SJSA1 (cell line): Measurements from ENCODE around the gene MYLK2. TPM values are rescaled to one million over a fixed set of nuclear protein-coding genes. Genes with fewer than 3 reads are reported as not detected.
"Not testable (repeated sequence)": the region's sequence is repeated elsewhere in the genome, so short reads cannot be mapped to it uniquely, and the experiment has no call there.

Experiments used
- DNase-seq, 2 experiments: peaks; one replicate each; pipeline ENCODE4 v3.0.0-alpha.2; 2015 to 2020; ENCODE audit warnings: low spot score in 2 of 2, low read depth in 1 of 2
- H3K27ac ChIP-seq: fragments of 250-450 bp; sonication (Bioruptor Pico); 2 replicates; pipeline ENCODE4 v1.5.1; 2020; ENCODE audit warnings: mild to moderate bottlenecking, moderate library complexity
- H3K27me3 ChIP-seq: fragments of 250-450 bp; sonication (Bioruptor Pico); replicated peaks from 2 replicates; pipeline ENCODE4 v1.5.1; 2020; ENCODE audit warnings: mild to moderate bottlenecking, moderate library complexity
- H3K36me3 ChIP-seq: fragments of 250-450 bp; sonication (Bioruptor Pico); 2 replicates; pipeline ENCODE4 v1.5.1; 2020; ENCODE audit warnings: mild to moderate bottlenecking
- H3K4me1 ChIP-seq: fragments of 250-450 bp; sonication (Bioruptor Pico); replicated peaks from 2 replicates; pipeline ENCODE4 v1.6.1; 2021; ENCODE audit warnings: mild to moderate bottlenecking
- H3K4me3 ChIP-seq: fragments of 250-450 bp; sonication (Bioruptor Pico); 2 replicates; pipeline ENCODE4 v1.5.1; 2020; ENCODE audit warnings: mild to moderate bottlenecking
- H3K9me3 ChIP-seq: fragments of 250-450 bp; sonication (Bioruptor Pico); replicated peaks from 2 replicates; pipeline ENCODE4 v1.5.1; 2020; ENCODE audit warnings: mild to moderate bottlenecking
- total RNA-seq: library from RNA; depleted of rRNA; stranded (reverse); fragments of >200 nt; shearing (Covaris generic); gene quantifications from 2 replicates; pipeline ENCODE4 v1.2.3, GENCODE V29; 2014

Gene MYLK2
- total RNA-seq, 1 experiment from 2014 or later, result 0.82 TPM

DNA sequence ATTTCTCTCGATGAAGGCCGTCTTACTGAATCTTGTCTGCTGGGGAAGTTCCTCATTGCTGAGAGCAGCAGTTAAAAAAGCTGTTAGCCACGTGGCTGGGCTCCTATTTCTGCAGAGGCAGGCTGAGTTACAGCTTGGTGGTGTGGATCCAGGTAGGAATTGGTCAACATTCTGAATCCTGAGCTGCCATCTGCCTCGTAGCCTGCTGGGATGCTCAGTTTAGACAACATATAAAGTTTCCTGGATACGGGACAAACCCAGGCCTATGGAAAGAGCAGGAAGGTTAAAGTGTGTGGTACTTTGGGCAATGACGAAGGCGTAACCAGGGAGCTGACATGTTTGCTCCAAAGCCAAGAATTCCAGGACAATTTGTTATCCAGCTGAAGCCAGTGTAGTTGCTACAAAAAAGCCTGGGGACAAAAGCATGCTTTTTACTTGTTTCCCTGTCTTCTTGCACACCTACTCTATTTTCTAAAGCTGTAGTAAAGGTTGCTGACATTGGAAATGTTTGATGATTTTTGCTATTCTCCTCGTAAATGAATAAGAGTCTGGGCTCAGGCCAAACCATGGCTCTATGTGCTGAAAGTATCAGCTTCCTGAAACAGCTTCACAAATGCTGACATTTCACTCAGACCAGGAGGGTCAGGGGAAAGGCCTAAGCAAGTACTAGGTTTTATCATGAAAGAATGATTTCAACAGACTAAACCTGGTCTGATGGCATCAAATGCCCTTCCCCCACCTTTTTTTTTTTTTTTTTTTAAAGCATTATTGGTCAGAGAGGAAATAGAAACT, 12.4 kb upstream of the MYLK2 start:
- no peak overlapping the region for H3K27ac ChIP-seq
- H3K4me3 ChIP-seq, result no peak overlapping the region
- H3K36me3 ChIP-seq, result peaks cover 61% of the 10 kb centered on the region
- H3K4me1 ChIP-seq, result peaks cover 21% of the 10 kb centered on the region
- H3K9me3 ChIP-seq, result no peaks in the 10 kb centered on the region
- H3K27me3 ChIP-seq, result no peaks in the 10 kb centered on the region
- DNase-seq, result no peak

DNA sequence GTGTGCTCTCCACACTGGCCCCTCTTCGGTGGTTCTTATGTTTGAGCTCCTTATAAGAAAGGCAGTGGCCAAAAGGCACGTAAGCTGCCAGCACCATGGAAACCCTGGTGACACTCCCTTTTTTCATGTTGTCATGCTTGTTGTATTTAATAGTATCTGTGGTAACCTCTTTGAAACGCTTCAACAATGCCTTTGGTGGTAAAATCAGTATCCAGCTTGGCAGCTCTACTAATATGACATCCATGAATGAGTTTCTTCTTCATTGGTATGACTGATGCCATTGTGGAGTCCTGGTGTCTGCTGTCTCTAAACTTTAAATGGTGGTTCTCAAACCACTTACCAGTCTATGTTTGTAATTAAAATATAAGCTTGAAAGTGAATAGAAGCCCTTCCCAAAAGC, 10.7 kb upstream of the MYLK2 start:
- no peak overlapping the region for H3K27ac ChIP-seq
- no peak overlapping the region for H3K4me3 ChIP-seq
- no peak for DNase-seq
- H3K4me1 ChIP-seq, result peaks cover 35% of the 10 kb centered on the region
- peaks cover 45% of the 10 kb centered on the region for H3K36me3 ChIP-seq
- no peaks in the 10 kb centered on the region for H3K9me3 ChIP-seq
- H3K27me3 ChIP-seq, result no peaks in the 10 kb centered on the region

DNA sequence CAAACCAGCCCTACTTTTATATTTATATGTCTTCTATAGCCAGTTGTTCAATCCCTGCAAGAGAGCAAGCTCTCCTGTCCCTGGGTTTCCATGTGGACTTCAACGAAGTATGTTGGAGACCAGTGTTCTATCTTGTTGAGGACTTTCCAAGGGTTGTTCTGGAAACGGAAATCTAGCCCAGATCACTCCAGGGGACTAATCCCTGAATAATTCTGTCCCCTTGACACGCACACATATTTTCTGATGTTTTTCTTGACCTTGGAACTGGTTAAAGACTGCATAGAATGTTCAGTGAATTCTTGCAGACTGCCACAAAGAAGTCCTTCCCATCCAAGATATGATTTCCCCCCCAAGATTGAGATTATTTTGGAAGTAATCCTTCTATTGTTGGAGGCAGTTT, 9.5 kb upstream of the MYLK2 start:
- no peaks in the 10 kb centered on the region for H3K9me3 ChIP-seq
- DNase-seq, result no peak
- peaks cover 36% of the 10 kb centered on the region for H3K36me3 ChIP-seq
- no peaks in the 10 kb centered on the region for H3K27me3 ChIP-seq
- H3K27ac ChIP-seq, result peak overlapping the region; percentile 23
- no peak overlapping the region for H3K4me3 ChIP-seq
- H3K4me1 ChIP-seq, result peaks cover 35% of the 10 kb centered on the region

DNA sequence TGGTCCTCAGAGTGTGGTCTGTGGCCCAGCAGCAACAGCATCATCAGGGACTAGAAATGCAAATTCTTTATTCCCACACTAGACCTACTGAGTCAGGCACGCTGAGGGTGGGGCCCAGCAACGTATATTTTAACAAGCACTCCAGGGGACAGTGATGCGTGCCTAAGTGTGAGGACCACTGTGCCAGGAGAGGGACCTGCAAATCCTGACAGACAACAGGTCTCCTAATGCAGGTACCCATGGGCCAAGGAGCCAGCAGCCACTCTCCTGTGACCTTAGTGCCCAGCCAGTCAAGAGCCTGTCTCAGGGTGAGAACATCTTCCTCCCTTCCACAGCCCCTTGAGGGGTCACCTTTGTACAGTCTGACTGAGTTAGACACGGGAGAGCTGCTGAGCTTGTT, 8.0 kb upstream of the MYLK2 start:
- DNase-seq, result no peak
- Histone ChIP-seq H3K4me3 (no peak overlapping the region), H3K9me3 (no peaks in the 10 kb centered on the region), H3K27me3 (no peaks in the 10 kb centered on the region), H3K4me1 (peaks cover 35% of the 10 kb centered on the region), H3K27ac (no peak overlapping the region), H3K36me3 (peaks cover 22% of the 10 kb centered on the region)

DNA sequence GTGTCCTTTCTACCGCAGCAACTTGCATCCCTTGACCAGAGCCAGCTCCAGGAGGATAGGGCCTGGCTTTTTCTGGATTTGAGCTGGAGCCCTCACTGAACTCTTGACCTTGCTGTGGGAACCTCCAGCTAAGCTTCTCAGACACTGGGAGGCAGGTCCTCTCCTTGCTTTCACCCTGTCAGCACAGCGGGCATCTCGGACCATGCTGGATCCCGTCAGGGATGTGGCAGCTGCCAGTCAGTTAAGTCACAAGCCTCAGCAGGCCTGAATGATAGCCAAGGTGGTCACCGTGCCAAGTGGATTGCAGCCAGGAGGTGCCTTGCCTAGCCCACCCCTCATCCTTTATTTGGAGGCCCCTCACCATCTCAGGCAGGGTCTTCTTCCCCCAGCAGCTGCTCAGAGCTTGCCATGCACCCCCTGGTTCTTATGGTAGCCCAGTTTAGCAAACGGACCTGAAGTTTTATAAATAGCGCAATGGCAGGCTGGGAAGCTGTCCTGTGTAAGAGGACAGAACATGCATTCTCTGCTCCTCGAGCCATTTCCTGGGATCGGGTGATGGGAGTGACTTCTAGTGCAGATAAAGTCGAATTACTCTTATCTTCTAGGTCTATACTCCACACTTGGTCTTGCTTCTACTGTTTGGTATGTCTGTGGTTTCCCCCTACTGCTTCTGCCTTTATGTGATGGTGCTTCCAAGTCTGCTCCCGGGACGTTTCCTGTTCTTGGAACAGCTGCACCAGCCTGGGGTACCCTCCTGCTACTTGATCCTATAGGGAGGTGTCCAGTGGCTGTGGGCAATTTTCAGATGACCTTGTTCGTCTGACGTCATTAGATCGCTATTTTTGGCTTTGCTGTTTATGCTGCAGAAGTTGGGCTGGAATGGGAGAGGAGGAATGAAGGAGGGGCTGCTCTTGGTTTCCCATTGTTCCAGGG, 7.1 kb upstream of the MYLK2 start:
- Histone ChIP-seq H3K27me3 (no peaks in the 10 kb centered on the region), H3K36me3 (peaks cover 14% of the 10 kb centered on the region), H3K27ac (no peak overlapping the region), H3K4me3 (no peak overlapping the region), H3K9me3 (no peaks in the 10 kb centered on the region), H3K4me1 (peaks cover 35% of the 10 kb centered on the region)
- peak; percentile 65 to 74 for DNase-seq

DNA sequence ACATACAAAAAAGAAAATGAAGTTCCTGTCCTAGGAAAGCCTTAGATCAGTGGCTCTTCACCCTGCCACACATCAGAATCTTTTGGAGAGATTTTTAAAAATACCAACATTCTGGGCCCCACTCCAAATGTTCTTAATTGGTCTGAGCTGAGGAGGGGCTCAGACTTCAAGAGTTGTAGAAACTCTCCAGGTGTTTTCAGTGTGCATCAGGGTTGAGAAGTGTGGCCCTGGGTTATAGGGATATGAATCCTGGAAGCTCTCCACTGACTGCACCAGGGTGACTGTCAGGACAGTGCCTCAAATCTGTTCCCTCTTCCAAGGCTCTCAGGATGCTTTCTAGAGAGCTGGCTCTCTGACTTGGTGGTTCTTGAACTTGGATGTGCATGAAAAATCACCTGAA, 5.5 kb upstream of the MYLK2 start:
- H3K4me3 ChIP-seq, result no peak overlapping the region

DNA sequence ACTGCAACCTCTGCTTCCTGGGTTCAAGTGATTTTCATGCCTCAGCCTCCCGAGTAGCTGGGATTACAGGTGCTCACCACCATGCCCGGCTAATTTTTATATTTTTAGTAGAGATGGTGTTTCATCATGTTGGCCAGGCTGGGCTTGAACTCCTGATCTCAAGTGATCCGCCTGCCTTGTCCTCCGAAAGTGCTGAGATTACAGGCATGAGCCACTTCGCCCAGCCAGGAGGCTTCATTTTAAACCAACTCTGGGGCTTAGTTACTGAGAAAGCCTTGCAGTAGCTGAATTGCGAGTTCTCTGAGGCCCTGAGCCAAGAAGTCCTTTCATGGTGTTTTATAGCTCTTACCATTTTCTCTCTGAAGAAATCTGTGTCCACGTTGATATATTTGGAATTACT, 5.0 kb upstream of the MYLK2 start:
- peaks cover 35% of the 10 kb centered on the region for H3K4me1 ChIP-seq
- not testable (repeated sequence) for H3K4me3 ChIP-seq, H3K27me3 ChIP-seq, H3K9me3 ChIP-seq, DNase-seq, H3K36me3 ChIP-seq, H3K27ac ChIP-seq

More for the DNA sequence above, 5.5 kb upstream of the MYLK2 start:
- H3K27ac ChIP-seq, result no peak overlapping the region
- DNase-seq, result no peak
- no peaks in the 10 kb centered on the region for H3K27me3 ChIP-seq
- H3K9me3 ChIP-seq, result no peaks in the 10 kb centered on the region
- peaks cover 35% of the 10 kb centered on the region for H3K4me1 ChIP-seq
- H3K36me3 ChIP-seq, result peaks cover 12% of the 10 kb centered on the region

DNA sequence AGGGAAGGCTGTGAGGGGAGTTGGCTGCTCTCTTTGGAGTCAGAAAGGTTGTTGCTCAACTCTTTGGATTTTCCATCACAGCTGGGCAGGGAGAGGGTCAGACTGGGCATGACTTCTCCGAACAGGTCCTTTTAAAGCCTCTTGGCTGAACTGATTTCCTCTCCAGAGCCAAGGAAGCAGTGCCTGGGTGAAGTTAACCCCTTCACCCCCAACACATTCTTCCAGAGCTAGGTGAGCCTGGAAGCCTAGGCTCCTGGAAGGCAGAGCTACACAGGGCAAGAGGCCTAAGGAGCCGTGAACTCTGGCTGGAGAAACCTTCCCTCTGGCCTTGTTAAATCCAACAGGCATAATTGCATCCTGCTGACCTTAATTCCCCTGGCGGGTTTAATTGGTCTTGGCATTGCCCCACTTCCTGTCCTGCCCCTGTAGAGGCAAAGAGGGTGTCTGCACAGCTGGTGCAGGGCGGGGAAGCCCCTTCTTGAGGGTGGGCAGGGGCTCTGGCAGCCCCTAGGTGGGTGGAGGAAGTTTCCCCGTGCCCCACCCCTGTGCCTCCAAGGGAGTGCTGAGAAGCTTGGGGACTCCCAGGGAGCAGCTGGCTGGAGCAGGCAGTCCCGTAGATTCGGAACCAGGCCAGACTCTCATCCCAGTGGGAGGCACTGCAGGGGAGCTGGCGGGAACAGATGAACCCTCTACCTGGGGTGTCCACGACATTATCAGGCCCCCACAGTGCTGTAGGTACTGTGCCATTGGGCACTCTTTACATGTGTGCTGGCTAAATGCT, 3.6 kb upstream of the MYLK2 start:
- H3K36me3 ChIP-seq, result peaks cover 10% of the 10 kb centered on the region
- H3K9me3 ChIP-seq, result no peaks in the 10 kb centered on the region
- DNase-seq, result no peak
- H3K4me3 ChIP-seq, result no peak overlapping the region
- H3K4me1 ChIP-seq, result peaks cover 25% of the 10 kb centered on the region
- H3K27me3 ChIP-seq, result no peaks in the 10 kb centered on the region
- H3K27ac ChIP-seq, result no peak overlapping the region

DNA sequence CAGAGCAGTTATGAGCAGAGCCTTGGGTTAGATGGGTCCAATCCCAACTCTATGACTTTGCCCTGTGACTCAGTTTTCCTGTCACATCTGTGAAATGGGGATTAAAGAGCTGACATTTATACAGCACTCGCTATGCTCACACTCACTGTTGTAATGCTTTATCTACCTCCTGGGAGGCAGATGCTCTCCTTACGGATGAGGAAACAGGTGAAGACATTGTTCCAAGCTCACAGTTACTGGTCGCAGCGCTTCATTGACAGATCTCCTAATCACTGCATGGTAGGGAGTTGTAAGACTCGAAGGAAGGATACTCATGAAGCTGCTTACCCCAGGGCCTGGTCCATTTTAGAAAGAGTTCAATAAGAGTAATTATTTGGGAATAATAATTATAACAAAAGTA, 2.9 kb upstream of the MYLK2 start:
- no peak for DNase-seq
- no peak overlapping the region for H3K4me3 ChIP-seq
- no peaks in the 10 kb centered on the region for H3K27me3 ChIP-seq
- H3K36me3 ChIP-seq, result peaks cover 6% of the 10 kb centered on the region
- no peak overlapping the region for H3K27ac ChIP-seq
- H3K4me1 ChIP-seq, result peaks cover 19% of the 10 kb centered on the region
- H3K9me3 ChIP-seq, result no peaks in the 10 kb centered on the region

DNA sequence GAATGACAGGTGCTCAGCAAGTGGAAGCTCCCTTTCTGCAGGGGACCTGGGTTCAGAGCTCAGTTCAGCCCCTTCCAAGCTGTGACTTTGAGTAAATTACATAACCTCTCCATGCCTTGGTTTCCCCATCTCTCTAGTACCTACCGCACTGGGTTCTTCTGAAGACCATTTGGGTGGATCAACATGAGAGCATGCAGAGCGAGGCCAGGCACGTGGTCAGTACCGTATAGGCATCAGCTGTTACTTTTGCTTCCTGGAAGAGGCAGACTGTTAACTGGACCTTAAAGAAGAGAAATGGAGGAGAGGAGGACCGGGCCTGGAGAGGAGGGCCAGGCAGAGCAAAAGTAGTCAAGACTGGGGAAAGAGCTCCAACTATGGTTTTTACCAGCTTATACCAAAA, 1.7 kb upstream of the MYLK2 start:
- Histone ChIP-seq H3K36me3 (no peaks in the 10 kb centered on the region), H3K27me3 (no peaks in the 10 kb centered on the region), H3K4me1 (peaks cover 11% of the 10 kb centered on the region), H3K9me3 (no peaks in the 10 kb centered on the region), H3K27ac (no peak overlapping the region), H3K4me3 (no peak overlapping the region)
- no peak for DNase-seq

DNA sequence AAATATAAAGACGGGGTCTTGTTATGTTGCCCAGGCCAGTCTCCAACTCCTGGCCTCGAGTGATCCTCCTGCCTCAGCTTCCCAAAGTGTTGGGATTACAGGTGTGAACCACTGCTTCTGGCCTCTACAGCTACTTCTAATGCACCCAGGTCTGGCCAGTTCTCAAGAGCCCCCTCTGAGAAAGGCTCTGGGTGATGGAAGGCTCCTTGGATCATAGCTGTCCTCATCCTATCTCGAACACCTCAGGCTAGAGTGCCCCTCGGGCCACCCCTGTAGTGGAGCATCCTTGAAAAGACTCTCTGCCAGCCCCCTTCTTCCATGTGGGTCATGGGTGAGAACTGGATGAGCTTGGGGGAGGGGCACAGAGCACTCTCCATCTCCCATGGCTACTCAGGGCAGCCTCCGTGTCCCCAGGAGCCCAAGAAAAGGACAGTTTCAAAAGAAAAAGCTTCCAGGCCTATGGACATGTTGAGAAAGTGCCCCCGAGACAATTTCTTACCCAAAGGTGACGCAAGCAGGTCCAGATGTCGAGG, 714 bp upstream of the MYLK2 start:
- Histone ChIP-seq H3K27me3 (no peaks in the 10 kb centered on the region), H3K36me3 (no peaks in the 10 kb centered on the region), H3K4me3 (no peak overlapping the region), H3K27ac (no peak overlapping the region), H3K9me3 (no peaks in the 10 kb centered on the region), H3K4me1 (peaks cover 14% of the 10 kb centered on the region)
- no peak for DNase-seq

DNA sequence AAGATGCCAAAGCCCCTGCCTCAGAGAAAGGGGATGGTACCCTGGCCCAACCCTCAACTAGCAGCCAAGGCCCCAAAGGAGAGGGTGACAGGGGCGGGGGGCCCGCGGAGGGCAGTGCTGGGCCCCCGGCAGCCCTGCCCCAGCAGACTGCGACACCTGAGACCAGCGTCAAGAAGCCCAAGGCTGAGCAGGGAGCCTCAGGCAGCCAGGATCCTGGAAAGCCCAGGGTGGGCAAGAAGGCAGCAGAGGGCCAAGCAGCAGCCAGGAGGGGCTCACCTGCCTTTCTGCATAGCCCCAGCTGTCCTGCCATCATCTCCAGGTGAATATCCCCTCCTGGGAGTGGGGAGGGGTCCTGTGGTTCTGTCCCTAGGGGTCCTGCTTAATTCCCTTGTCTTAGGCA, 1.1 kb downstream of the MYLK2 start:
- no peak for DNase-seq
- H3K27me3 ChIP-seq, result no peaks in the 10 kb centered on the region
- peaks cover 28% of the 10 kb centered on the region for H3K4me1 ChIP-seq
- H3K4me3 ChIP-seq, result no peak overlapping the region
- no peak overlapping the region for H3K27ac ChIP-seq
- H3K36me3 ChIP-seq, result no peaks in the 10 kb centered on the region
- H3K9me3 ChIP-seq, result no peaks in the 10 kb centered on the region

DNA sequence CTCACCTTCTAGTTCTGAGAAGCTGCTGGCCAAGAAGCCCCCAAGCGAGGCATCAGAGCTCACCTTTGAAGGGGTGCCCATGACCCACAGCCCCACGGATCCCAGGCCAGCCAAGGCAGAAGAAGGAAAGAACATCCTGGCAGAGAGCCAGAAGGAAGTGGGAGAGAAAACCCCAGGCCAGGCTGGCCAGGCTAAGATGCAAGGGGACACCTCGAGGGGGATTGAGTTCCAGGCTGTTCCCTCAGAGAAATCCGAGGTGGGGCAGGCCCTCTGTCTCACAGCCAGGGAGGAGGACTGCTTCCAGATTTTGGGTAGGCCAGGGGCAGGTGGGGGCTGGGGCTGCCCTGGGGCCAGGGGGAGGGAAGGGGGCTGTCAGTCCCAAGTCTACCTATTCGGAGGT, 2.3 kb downstream of the MYLK2 start:
- DNase-seq, result no peak
- H3K36me3 ChIP-seq, result no peaks in the 10 kb centered on the region
- H3K4me3 ChIP-seq, result no peak overlapping the region
- no peaks in the 10 kb centered on the region for H3K27me3 ChIP-seq
- no peaks in the 10 kb centered on the region for H3K9me3 ChIP-seq
- no peak overlapping the region for H3K27ac ChIP-seq
- H3K4me1 ChIP-seq, result peaks cover 28% of the 10 kb centered on the region
